K562 (cell line): Measurements from ENCODE around the gene PTAFR. TPM values are rescaled to one million over a fixed set of nuclear protein-coding genes. Genes with fewer than 3 reads are reported as not detected.

Experiments used
- CTCF ChIP-seq, 3 experiments: IDR thresholded peaks in 2 of 3; conservative IDR thresholded peaks in 1 of 3; 2 replicates each; pipeline ENCODE4 v1.5.1; 2011 to 2012; ENCODE audit warnings: low read length in 3 of 3, mild to moderate bottlenecking in 3 of 3, control low read depth in 2 of 3, improper control_type of control experiment in 1 of 3, inconsistent platforms in 1 of 3, low read depth in 1 of 3, mixed read lengths in 1 of 3, moderate library complexity in 1 of 3; ENCODE audit not compliant: insufficient read depth in 2 of 3
- FOXJ2 ChIP-seq: fragments of 200-800 bp; sonication (Bioruptor generic); IDR thresholded peaks from 2 replicates; pipeline ENCODE4 v1.6.1; 2016; ENCODE audit warnings: missing genetic modification characterization, missing compliant biosample characterization
- HMBOX1 ChIP-seq: sonication (generic); IDR thresholded peaks from 2 replicates; pipeline ENCODE4 v1.6.1; 2016
- JUND ChIP-seq, 2 experiments: IDR thresholded peaks; 2 replicates in 1 of 2; 3 replicates in 1 of 2; pipeline ENCODE4 v1.6.1; 2011; ENCODE audit warnings: borderline replicate concordance in 2 of 2, low read depth in 2 of 2, low read length in 2 of 2, improper control_type of control experiment in 1 of 2, missing biosample characterization in 1 of 2, missing genetic modification characterization in 1 of 2, missing genetic modification reagents in 1 of 2
- KLF10 ChIP-seq: fragments of 250-450 bp; sonication (Bioruptor Pico); IDR thresholded peaks from 2 replicates; pipeline ENCODE4 v1.6.1; 2021; ENCODE audit warnings: matching md5 sums
- POLR2B ChIP-seq: fragments of 450-650 bp; IDR thresholded peaks from 2 replicates; pipeline ENCODE4 v1.6.1; 2018; ENCODE audit warnings: low read depth; ENCODE audit not compliant: partially characterized antibody
- RAD21 ChIP-seq, 2 experiments: fragments of 250-450 bp in 1 of 2; fragments of 450-650 bp in 1 of 2; sonication (Bioruptor Pico) in 1 of 2; formaldehyde crosslinking in 1 of 2; IDR thresholded peaks in 1 of 2; conservative IDR thresholded peaks in 1 of 2; 2 replicates each; pipeline versions ENCODE4 v1.4.0 to v1.8.0; 2020 to 2022; ENCODE audit warnings: mild to moderate bottlenecking in 2 of 2, moderate library complexity in 1 of 2
- RBM14 ChIP-seq: fragments of 200-400 bp; formaldehyde crosslinking; IDR thresholded peaks from 2 replicates; pipeline ENCODE4 v1.6.1; 2018; ENCODE audit warnings: low read depth, mild to moderate bottlenecking, low read length, moderate library complexity, borderline replicate concordance; ENCODE audit not compliant: insufficient read depth
- RBM15 ChIP-seq: fragments of 200-400 bp; formaldehyde crosslinking; IDR thresholded peaks from 2 replicates; pipeline ENCODE4 v1.6.1; 2018; ENCODE audit warnings: mild to moderate bottlenecking, low read length, moderate library complexity; ENCODE audit not compliant: insufficient read depth
- SRF ChIP-seq, 2 experiments: fragments of 250-450, 450-650 bp in 1 of 2; sonication (Bioruptor Pico) in 1 of 2; sonication (generic) in 1 of 2; formaldehyde crosslinking; IDR thresholded peaks; 2 replicates each; pipeline versions ENCODE4 v1.5.0 to v1.5.1; 2020 to 2022; ENCODE audit warnings: mild to moderate bottlenecking in 1 of 2, missing genetic modification reagents in 1 of 2
- SRSF9 ChIP-seq: fragments of 200-400 bp; formaldehyde crosslinking; IDR thresholded peaks from 2 replicates; pipeline ENCODE4 v1.6.1; 2017; ENCODE audit warnings: low read depth, low read length, borderline replicate concordance
- ZFP1 ChIP-seq: fragments of 450-650 bp; formaldehyde crosslinking; IDR thresholded peaks from 2 replicates; pipeline ENCODE4 v1.4.0; 2020; ENCODE audit warnings: mild to moderate bottlenecking, mixed read lengths
- ZFP30 ChIP-seq: fragments of 250-450 bp; sonication (Bioruptor Pico); IDR thresholded peaks from 2 replicates; pipeline ENCODE4 v1.8.0; 2022; ENCODE audit warnings: moderate library complexity, mild to moderate bottlenecking, inconsistent platforms, borderline replicate concordance
- ZNF277 ChIP-seq: fragments of 250-450 bp; sonication (Bioruptor Pico); IDR thresholded peaks from 2 replicates; pipeline ENCODE4 v1.8.0; 2022; ENCODE audit warnings: inconsistent platforms, mild to moderate bottlenecking, moderate library complexity, borderline replicate concordance
- ZNF507 ChIP-seq: conservative IDR thresholded peaks from 2 replicates; pipeline ENCODE4 v1.6.1; 2017; ENCODE audit warnings: missing genetic modification characterization, missing compliant biosample characterization
- ZNF592 ChIP-seq: fragments of 450-650 bp; IDR thresholded peaks from 2 replicates; pipeline ENCODE4 v1.6.1; 2017; ENCODE audit warnings: antibody characterized with exemption, mild to moderate bottlenecking
- ZZZ3 ChIP-seq: fragments of 450-650 bp; IDR thresholded peaks from 2 replicates; pipeline ENCODE4 v1.6.1; 2016; ENCODE audit warnings: antibody characterized with exemption, mild to moderate bottlenecking, moderate library complexity
- polyA plus RNA-seq, 8 experiments: library from polyadenylated mRNA; depleted of rRNA in 4 of 8; stranded (reverse) in 5 of 8; unstranded in 3 of 8; fragments of >200 nt; fragmentation: Nextera tagmentation in 2 of 8; fragmentation: Illumina TruSeq in 1 of 8; extraction: Ambion mirVana in 2 of 8; extraction: Trizol in 1 of 8; gene quantifications; 2 replicates each; pipeline versions ENCODE4 v1.2.1 to v1.2.3, GENCODE V29; 2011 to 2014; ENCODE audit warnings: inconsistent platforms in 1 of 8, missing spikeins in 1 of 8
- total RNA-seq, 7 experiments: library from RNA; depleted of rRNA in 6 of 7; stranded (reverse); fragments of >200 nt in 6 of 7; fragmentation: Illumina TruSeq in 2 of 7; extraction: Trizol in 2 of 7; gene quantifications; 2 replicates each; pipeline versions ENCODE4 v1.2.1 to v1.2.3, GENCODE V29; 2011 to 2021; ENCODE audit warnings: low replicate concordance in 1 of 7

PTAFR gene
- total and polyA plus RNA-seq, 9 of the 15 experiments (the other 6 are each of a cell fraction or from before 2014, with no cell fraction given): 0.15 to 0.55 (median 0.40) TPM; not detected in 1

- 0 out of 4 replicates have a peak, but pooled peaks of 1 of the 2 experiments have one; percentile 20 for TF ChIP-seq SRF (CRISPR knock-in tag; IDR thresholded peaks at IDR 0.05)
- TF ChIP-seq RBM14: no peak
- TF ChIP-seq CTCF (IDR thresholded peaks at IDR 0.05 in 2 of 3, conservative IDR thresholded peaks at IDR 0.05 in 1 of 3; ENCODE audit: insufficient read depth in 2 of 3, low read depth in 1 of 3, low read length in 3 of 3): peak; percentile 77 to 93 (median 80)
- TF ChIP-seq RBM15: no peak
- TF ChIP-seq ZFP30 (CRISPR knock-in tag): no peak
- 0 out of 2 replicates have a peak, but pooled peaks have one; percentile 69 for TF ChIP-seq ZZZ3
- TF ChIP-seq ZFP1 (CRISPR knock-in tag): no peak
- TF ChIP-seq RAD21 (CRISPR knock-in tag; conservative IDR thresholded peaks at IDR 0.05 in 1 of 2, IDR thresholded peaks at IDR 0.05 in 1 of 2): peak; percentile 91 to 97
- no peak for TF ChIP-seq ZNF277 (CRISPR knock-in tag)
- peak; percentile 58; the same call in 1 of the 2 replicates for TF ChIP-seq ZNF592
- no peak for TF ChIP-seq ZNF507
- no peak for TF ChIP-seq FOXJ2
- no peak for TF ChIP-seq KLF10 (CRISPR knock-in tag)
- TF ChIP-seq HMBOX1: peak; percentile 75; the same call in 1 of the 2 replicates
- TF ChIP-seq SRSF9: no peak
- 0 out of 2 replicates have a peak, but pooled peaks have one; percentile 16 for TF ChIP-seq JUND (IDR thresholded peaks at IDR 0.05; ENCODE audit: borderline replicate concordance, low read depth, low read length)
- TF ChIP-seq JUND (tag; IDR thresholded peaks at IDR 0.05; ENCODE audit: borderline replicate concordance, low read depth, low read length): no peak; the same call in 2 of the 3 replicates
- TF ChIP-seq POLR2B: no peak
Observed at GRCh38 chr1:28208818-28209441, 32.4 kb upstream of the PTAFR start (continued).
